Gastroesophageal sphincter (tissue), 3 donors: ENCODE data around the gene MAP4K2.

Source experiments
- CTCF ChIP-seq, 4 experiments: fragments of 200-600 bp in 2 of 4; fragments of 450-650 bp in 2 of 4; sonication (generic) in 1 of 4; IDR thresholded peaks; one replicate each; pipeline ENCODE4 v1.5.1; 2017 to 2019; ENCODE audit warnings: antibody characterized with exemption in 4 of 4, mild to moderate bottlenecking in 2 of 4, moderate library complexity in 2 of 4
- POLR2AphosphoS5 ChIP-seq: sonication (generic); formaldehyde crosslinking; IDR thresholded peaks from one replicate; pipeline ENCODE4 v1.6.1; 2017; ENCODE audit warnings: antibody characterized with exemption

- TF ChIP-seq POLR2AphosphoS5 = no peak
- no peak for TF ChIP-seq CTCF (IDR thresholded peaks at IDR 0.05)
Measured at GRCh38 chr11:64741375-64742086, 61.5 kb downstream of the MAP4K2 start.
